Left ventricle myocardium superior (tissue), 1 donor: ENCODE results near the gene TNPO1. TPM values are rescaled to one million over a fixed set of nuclear protein-coding genes. Genes with fewer than 3 reads are reported as not detected.

ENCODE experiments used
- ATAC-seq: fragments of 200-7000 bp; cut with Tn5 transposase; one replicate; pipeline ENCODE4 v1.9.1; 2020; ENCODE audit warnings: mild to moderate bottlenecking, moderate library complexity
- DNase-seq: peaks from one replicate; pipeline ENCODE4 v3.0.0-alpha.2; 2020
- intact Hi-C: fragments of 100-400 bp; cut with micrococcal nuclease; formaldehyde crosslinking; loops from one replicate; pipeline ENCODE4 v1.11.0; 2022
- total RNA-seq: library from RNA; stranded (reverse); fragmentation: NEBNext Ultra II Directional; extraction: Animal tissue kit (Norgen Biotek cat#: 25700); gene quantifications from one replicate; pipeline ENCODE4 v1.2.1, GENCODE V29; 2021
- donor health status: DM: no; HTN: yes; CAD: no; lungs with severe emphysema.

The TNPO1 gene
- total RNA-seq, 1 donor from 2014 or later = 67.7 TPM

- intact Hi-C loops = loop anchor here (5.0 kb wide), 1 partner anchor 203 kb away; no protein-coding TSS in a partner anchor
- ATAC-seq (no peak), DNase-seq (no peak)
Observed at GRCh38 chr5:72815580-72816283, 729 bp upstream of the TNPO1 start.

GRCh38 chr5:72817076-72817481 is 618 bp downstream of the TNPO1 start:
- peak; percentile 69 for ATAC-seq
- intact Hi-C loops = loop anchor here (5.0 kb wide), 1 partner anchor 205 kb away; no protein-coding TSS in a partner anchor
- peak; percentile 72 for DNase-seq

GRCh38 chr5:72817671-72818266 is 1.3 kb downstream of the TNPO1 start:
- intact Hi-C loops = loop anchor here (5.0 kb wide), 1 partner anchor 205 kb away; no protein-coding TSS in a partner anchor
- DNase-seq (no peak), ATAC-seq (no peak)

- peak; percentile 79 for DNase-seq
- ATAC-seq = no peak
- intact Hi-C loops = loop anchor here (5.0 kb wide), 1 partner anchor 207 kb away; no protein-coding TSS in a partner anchor
Observed at GRCh38 chr5:72818866-72819534, 2.5 kb downstream of the TNPO1 start.

GRCh38 chr5:72821776-72822175 is 5.3 kb downstream of the TNPO1 start:
- ATAC-seq (no peak), DNase-seq (no peak)
- intact Hi-C loops = no loop called here

- intact Hi-C loops = no loop called here
- ATAC-seq (no peak), DNase-seq (no peak)
Observed at GRCh38 chr5:72822944-72823343, 6.5 kb downstream of the TNPO1 start.

GRCh38 chr5:72829707-72830106 is 13.2 kb downstream of the TNPO1 start:
- intact Hi-C loops = no loop called here
- ATAC-seq = no peak

GRCh38 chr5:72830362-72830761 is 13.9 kb downstream of the TNPO1 start:
- DNase-seq (no peak), ATAC-seq (no peak)

More at GRCh38 chr5:72829707-72830106, 13.2 kb downstream of the TNPO1 start:
- no peak for DNase-seq

GRCh38 chr5:72831685-72832084 is 15.2 kb downstream of the TNPO1 start:
- ATAC-seq (no peak), DNase-seq (no peak)
- intact Hi-C loops = no loop called here

More at GRCh38 chr5:72830362-72830761, 13.9 kb downstream of the TNPO1 start:
- intact Hi-C loops = no loop called here

GRCh38 chr5:72834924-72835323 is 18.5 kb downstream of the TNPO1 start:
- intact Hi-C loops = no loop called here
- no peak for DNase-seq
- no peak for ATAC-seq

- intact Hi-C loops = no loop called here
- DNase-seq (no peak), ATAC-seq (no peak)
Observed at GRCh38 chr5:72835633-72836032, 19.2 kb downstream of the TNPO1 start.

GRCh38 chr5:72836810-72837209 is 20.3 kb downstream of the TNPO1 start:
- DNase-seq (no peak), ATAC-seq (no peak)
- intact Hi-C loops = no loop called here

- DNase-seq (no peak), ATAC-seq (no peak)
- intact Hi-C loops = no loop called here
Observed at GRCh38 chr5:72837524-72838096, 21.1 kb downstream of the TNPO1 start.

GRCh38 chr5:72840041-72840440 is 23.6 kb downstream of the TNPO1 start:
- intact Hi-C loops = no loop called here
- ATAC-seq = no peak
- no peak for DNase-seq

GRCh38 chr5:72841756-72842535 is 25.5 kb downstream of the TNPO1 start:
- ATAC-seq (no peak), DNase-seq (no peak)
- intact Hi-C loops = no loop called here

- intact Hi-C loops = no loop called here
- DNase-seq (no peak), ATAC-seq (no peak)
Observed at GRCh38 chr5:72842816-72843215, 26.4 kb downstream of the TNPO1 start.

- no peak for DNase-seq
- intact Hi-C loops = no loop called here
- no peak for ATAC-seq
Observed at GRCh38 chr5:72844218-72844603, 27.8 kb downstream of the TNPO1 start.

GRCh38 chr5:72845889-72846288 is 29.4 kb downstream of the TNPO1 start:
- DNase-seq (no peak), ATAC-seq (no peak)
- intact Hi-C loops = no loop called here

GRCh38 chr5:72846483-72846882 is 30.0 kb downstream of the TNPO1 start:
- intact Hi-C loops = no loop called here
- ATAC-seq (no peak), DNase-seq (no peak)
